ENCODE measurements around the gene SESN1.

Gene SESN1

GRCh38 chr6:108944707-108945680 lies 149.7 kb downstream of the SESN1 start:
- in situ Hi-C loops (cut with MboI; ENCODE audit: low sequenced_read_pairs), result no loop called here
- H3K36me3 ChIP-seq (replicated peaks), result no peaks in the 10 kb centered on the region
- no peak overlapping the region for H3K4me3 ChIP-seq
- peaks cover 71% of the 10 kb centered on the region for H3K27me3 ChIP-seq (ENCODE audit: low read depth)
- no peaks in the 10 kb centered on the region for H3K4me1 ChIP-seq
- no peaks in the 10 kb centered on the region for H3K9me3 ChIP-seq
- DNase-seq (ENCODE audit: low spot score in 2 of 2), result no peak

- no peak overlapping the region for H3K4me3 ChIP-seq
- DNase-seq (ENCODE audit: low spot score in 2 of 2), result no peak
Observed at GRCh38 chr6:108944071-108944470, 150.6 kb downstream of the SESN1 start.

GRCh38 chr6:108942556-108943492 lies 151.8 kb downstream of the SESN1 start:
- peaks cover 78% of the 10 kb centered on the region for H3K27me3 ChIP-seq (ENCODE audit: low read depth)
- no peaks in the 10 kb centered on the region for H3K36me3 ChIP-seq (replicated peaks)
- in situ Hi-C loops (cut with MboI; ENCODE audit: low sequenced_read_pairs), result no loop called here
- no peaks in the 10 kb centered on the region for H3K9me3 ChIP-seq
- H3K4me3 ChIP-seq, result no peak overlapping the region
- H3K4me1 ChIP-seq, result no peaks in the 10 kb centered on the region
- DNase-seq (ENCODE audit: low spot score in 2 of 2), result no peak

More at GRCh38 chr6:108944071-108944470, 150.6 kb downstream of the SESN1 start:
- Histone ChIP-seq H3K27me3 (ENCODE audit: low read depth) (peaks cover 78% of the 10 kb centered on the region), H3K4me1 (no peaks in the 10 kb centered on the region), H3K9me3 (no peaks in the 10 kb centered on the region), H3K36me3 (replicated peaks) (no peaks in the 10 kb centered on the region)
- in situ Hi-C loops (cut with MboI; ENCODE audit: low sequenced_read_pairs), result no loop called here

- no peak overlapping the region for H3K4me3 ChIP-seq
- no peak for DNase-seq (ENCODE audit: low spot score in 2 of 2)
- in situ Hi-C loops (cut with MboI; ENCODE audit: low sequenced_read_pairs), result no loop called here
- H3K4me1 ChIP-seq, result no peaks in the 10 kb centered on the region
- peaks cover 78% of the 10 kb centered on the region for H3K27me3 ChIP-seq (ENCODE audit: low read depth)
- H3K36me3 ChIP-seq (replicated peaks), result no peaks in the 10 kb centered on the region
- no peaks in the 10 kb centered on the region for H3K9me3 ChIP-seq
Observed at GRCh38 chr6:108941859-108942258, 152.8 kb downstream of the SESN1 start.

- DNase-seq (ENCODE audit: low spot score in 2 of 2), result no peak
- Histone ChIP-seq H3K4me1 (no peaks in the 10 kb centered on the region), H3K36me3 (replicated peaks) (no peaks in the 10 kb centered on the region), H3K9me3 (no peaks in the 10 kb centered on the region), H3K4me3 (no peak overlapping the region), H3K27me3 (ENCODE audit: low read depth) (peaks cover 78% of the 10 kb centered on the region)
- in situ Hi-C loops (cut with MboI; ENCODE audit: low sequenced_read_pairs), result no loop called here
Observed at GRCh38 chr6:108941281-108941680, 153.4 kb downstream of the SESN1 start.

GRCh38 chr6:108940741-108941140 lies 153.9 kb downstream of the SESN1 start:
- Histone ChIP-seq H3K36me3 (replicated peaks) (no peaks in the 10 kb centered on the region), H3K4me1 (no peaks in the 10 kb centered on the region), H3K9me3 (no peaks in the 10 kb centered on the region), H3K4me3 (no peak overlapping the region), H3K27me3 (ENCODE audit: low read depth) (peaks cover 78% of the 10 kb centered on the region)
- in situ Hi-C loops (cut with MboI; ENCODE audit: low sequenced_read_pairs), result no loop called here
- no peak for DNase-seq (ENCODE audit: low spot score in 2 of 2)

- in situ Hi-C loops (cut with MboI; ENCODE audit: low sequenced_read_pairs), result no loop called here
- Histone ChIP-seq H3K36me3 (replicated peaks) (no peaks in the 10 kb centered on the region), H3K4me1 (no peaks in the 10 kb centered on the region), H3K4me3 (no peak overlapping the region), H3K27me3 (ENCODE audit: low read depth) (peaks cover 76% of the 10 kb centered on the region), H3K9me3 (no peaks in the 10 kb centered on the region)
- DNase-seq (ENCODE audit: low spot score in 2 of 2), result no peak
Observed at GRCh38 chr6:108937170-108937569, 157.5 kb downstream of the SESN1 start.
